ENCODE results near the gene TMEM33. TPM values are rescaled to one million over a fixed set of nuclear protein-coding genes. Genes with fewer than 3 reads are reported as not detected.

The TMEM33 gene
- total RNA-seq, 1 experiment from 2014 or later: 48.1 TPM

- no TSS peak for BruUV-seq (replicated peaks)
- H3K36me3 ChIP-seq (ENCODE audit: control insufficient read depth, insufficient read depth, low read length): no peaks in the 10 kb centered on the region
- no peak overlapping the region for H3K4me3 ChIP-seq (ENCODE audit: low read depth in 2 of 2, low read length in 2 of 2)
- ChIA-PET POLR2A (no interaction called here), CTCF (no interaction called here)
- in situ Hi-C loops (cut with HindIII; ENCODE audit: low pct_unique_long_range_greater_than_20kb, low sequenced_read_pairs): no loop called here
- DNase-seq (ENCODE audit: low read depth, low spot score) (peak; percentile 45), ATAC-seq (peak; percentile 78)
- H3K27me3 ChIP-seq (ENCODE audit: control insufficient read depth, insufficient read depth, low read length): no peaks in the 10 kb centered on the region
- H3K4me1 ChIP-seq (ENCODE audit: control insufficient read depth, insufficient read depth, low read length): no peaks in the 10 kb centered on the region
- no peak overlapping the region for H3K27ac ChIP-seq (ENCODE audit: low read length)
- TF ChIP-seq CTCF (IDR thresholded peaks at IDR 0.05) (no peak), REST (IDR thresholded peaks at IDR 0.05; ENCODE audit: insufficient read depth in 1 of 2, low read depth in 2 of 2, low read length in 1 of 2) (no peak), POLR2AphosphoS5 (IDR thresholded peaks at IDR 0.05; ENCODE audit: low read depth, low read length) (no peak), SIN3A (IDR thresholded peaks at IDR 0.05; ENCODE audit: borderline replicate concordance, insufficient read depth, low read depth, low read length) (no peak), TCF7L2 (IDR thresholded peaks at IDR 0.05; ENCODE audit: low read depth, low read length) (no peak)
- H3K9me3 ChIP-seq (ENCODE audit: control insufficient read depth, insufficient read depth, low read depth, low read length): no peaks in the 10 kb centered on the region
- intact Hi-C loops (cut with micrococcal nuclease; ENCODE audit: unreplicated experiment): no loop called here
These were observed 32.2 kb downstream of the TMEM33 start for GRCh38 chr4:41967392-41967791.

- BruUV-seq (replicated peaks): no TSS peak
- intact Hi-C loops (cut with micrococcal nuclease; ENCODE audit: unreplicated experiment): no loop called here
- Histone ChIP-seq H3K4me3 (ENCODE audit: low read depth in 2 of 2, low read length in 2 of 2) (no peak overlapping the region), H3K27me3 (ENCODE audit: control insufficient read depth, insufficient read depth, low read length) (no peaks in the 10 kb centered on the region), H3K9me3 (ENCODE audit: control insufficient read depth, insufficient read depth, low read depth, low read length) (no peaks in the 10 kb centered on the region), H3K27ac (ENCODE audit: low read length) (no peak overlapping the region), H3K4me1 (ENCODE audit: control insufficient read depth, insufficient read depth, low read length) (no peaks in the 10 kb centered on the region), H3K36me3 (ENCODE audit: control insufficient read depth, insufficient read depth, low read length) (no peaks in the 10 kb centered on the region)
- ChIA-PET POLR2A (no interaction called here), CTCF (no interaction called here)
- ATAC-seq (no peak), DNase-seq (ENCODE audit: low read depth, low spot score) (no peak)
- in situ Hi-C loops (cut with HindIII; ENCODE audit: low pct_unique_long_range_greater_than_20kb, low sequenced_read_pairs): no loop called here
- TF ChIP-seq SIN3A (IDR thresholded peaks at IDR 0.05; ENCODE audit: borderline replicate concordance, insufficient read depth, low read depth, low read length) (no peak), POLR2AphosphoS5 (IDR thresholded peaks at IDR 0.05; ENCODE audit: low read depth, low read length) (no peak), CTCF (IDR thresholded peaks at IDR 0.05) (no peak), REST (IDR thresholded peaks at IDR 0.05; ENCODE audit: insufficient read depth in 1 of 2, low read depth in 2 of 2, low read length in 1 of 2) (no peak), TCF7L2 (IDR thresholded peaks at IDR 0.05; ENCODE audit: low read depth, low read length) (no peak)
These were observed 34.4 kb downstream of the TMEM33 start for GRCh38 chr4:41969671-41970070.

Measured in Panc1 (cell line).